Measurements from ENCODE around the gene CCDC9.
"Not testable (repeated sequence)": the region's sequence is repeated elsewhere in the genome, so short reads cannot be mapped to it uniquely, and the experiment has no call there.

Gene CCDC9

GRCh38 chr19:47258895-47259555 is 2.7 kb downstream of the CCDC9 start:
- no peak for DNase-seq

DNA sequence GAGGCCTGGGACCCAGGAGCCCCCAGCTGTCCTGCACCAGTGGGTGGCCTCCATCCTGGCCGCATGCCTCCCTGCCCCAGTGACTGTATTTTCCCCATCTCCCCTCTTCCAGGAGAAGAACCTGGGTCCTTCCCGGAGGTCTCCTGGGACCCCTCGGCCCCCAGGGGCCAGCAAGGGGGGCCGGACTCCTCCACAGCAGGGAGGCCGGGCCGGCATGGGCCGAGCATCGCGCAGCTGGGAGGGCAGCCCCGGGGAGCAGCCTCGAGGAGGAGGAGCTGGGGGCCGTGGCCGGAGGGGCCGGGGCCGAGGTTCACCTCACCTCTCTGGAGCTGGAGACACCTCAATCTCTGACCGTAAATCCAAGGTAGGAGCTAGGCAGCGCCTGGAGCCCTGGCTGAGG is 4.2 kb downstream of the CCDC9 start:
- no peak for DNase-seq

GRCh38 chr19:47261946-47262793 is 5.8 kb downstream of the CCDC9 start:
- DNase-seq, result not testable (repeated sequence)

- no peak for DNase-seq
Measured at GRCh38 chr19:47264629-47265028, 8.3 kb downstream of the CCDC9 start.

GRCh38 chr19:47266401-47266941 is 10.1 kb downstream of the CCDC9 start:
- DNase-seq, result no peak

GRCh38 chr19:47267350-47267759 is 11.0 kb downstream of the CCDC9 start:
- DNase-seq, result no peak

GRCh38 chr19:47268028-47268427 is 11.7 kb downstream of the CCDC9 start:
- DNase-seq, result no peak

DNA sequence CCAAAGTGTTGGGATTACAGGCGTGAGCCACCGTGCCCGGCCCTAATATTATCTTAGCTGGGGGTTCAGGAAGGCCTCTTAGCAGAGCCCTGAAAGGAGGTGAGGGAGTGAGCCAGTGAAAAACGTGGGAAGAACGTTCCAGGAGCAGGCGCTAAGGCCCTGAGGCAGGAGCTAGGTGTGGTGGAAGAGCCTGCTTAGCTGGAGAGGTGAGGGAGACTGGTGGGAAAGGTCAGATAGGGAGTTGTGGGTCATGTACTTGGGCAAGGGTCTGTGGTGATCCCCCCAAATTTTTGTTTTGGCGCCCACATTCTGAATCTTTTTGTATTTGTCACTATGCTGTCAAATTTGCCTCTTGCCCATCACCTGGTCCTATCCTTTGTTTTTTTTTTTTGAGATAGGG is 13.3 kb downstream of the CCDC9 start:
- DNase-seq, result no peak

- no peak for DNase-seq
Measured at GRCh38 chr19:47270408-47270807, 14.1 kb downstream of the CCDC9 start.

DNA sequence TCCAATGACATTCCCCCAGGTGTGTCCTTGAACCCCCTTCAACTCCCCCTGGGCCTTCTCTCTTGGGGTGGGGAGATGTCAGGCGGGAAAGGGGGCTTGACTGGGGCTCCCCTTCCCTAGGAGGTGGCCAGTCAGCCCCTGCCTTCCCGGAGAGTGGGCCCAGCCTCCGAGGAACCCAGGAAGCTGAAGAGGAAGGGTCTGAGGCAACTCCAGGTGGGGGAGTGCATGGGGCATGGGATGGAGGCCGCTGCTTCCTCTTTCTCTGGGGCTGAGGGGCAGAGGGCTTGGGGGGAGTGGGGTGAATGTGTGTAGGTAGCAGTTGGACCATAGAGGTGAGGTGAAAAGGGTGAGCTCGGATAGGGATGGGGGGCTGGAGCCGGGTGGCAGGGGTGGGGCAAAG is 15.6 kb downstream of the CCDC9 start:
- no peak for DNase-seq

DNA sequence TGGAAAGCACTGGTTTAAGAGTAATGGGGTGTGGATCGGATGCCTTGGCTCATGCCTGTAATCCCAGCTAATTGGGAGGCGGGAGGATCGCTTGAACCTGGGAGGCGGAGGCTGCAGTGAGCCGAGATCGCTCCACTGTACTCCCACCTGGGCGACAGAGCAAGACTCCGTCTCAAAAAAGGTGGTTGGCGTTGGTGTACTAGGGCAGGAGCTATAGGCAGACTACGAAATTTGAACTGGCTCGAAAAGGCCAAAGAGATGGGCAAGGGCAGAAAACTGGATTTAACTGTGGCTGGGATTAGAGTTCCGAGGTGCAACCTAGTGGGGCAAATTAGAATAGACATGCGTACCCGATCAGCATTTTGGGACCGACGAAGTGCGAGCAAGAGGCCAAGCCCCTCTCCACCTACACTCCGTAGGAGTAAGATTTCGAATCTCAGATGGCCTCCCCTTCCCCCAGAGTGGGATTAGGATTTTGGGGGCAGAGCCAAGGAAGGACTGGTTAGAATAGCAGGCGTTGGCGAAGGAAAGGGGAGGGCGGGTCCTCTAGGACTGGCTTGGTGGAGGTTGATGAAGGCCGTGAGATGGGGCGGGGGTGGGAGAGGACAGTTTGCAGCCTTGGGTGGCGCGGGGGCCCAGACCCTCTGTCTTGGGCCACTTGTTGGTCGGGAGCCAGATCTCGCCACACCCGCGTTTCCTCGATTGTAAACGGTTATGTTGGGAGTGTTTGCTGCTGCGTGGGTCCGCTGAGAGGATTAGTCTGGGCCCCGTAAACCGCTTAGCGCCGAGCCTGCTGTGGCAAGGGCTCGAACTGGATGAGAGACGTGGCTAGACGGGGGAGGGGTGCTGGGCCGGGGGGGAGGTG is 16.4 kb downstream of the CCDC9 start:
- DNase-seq, result peak; percentile 55

DNA sequence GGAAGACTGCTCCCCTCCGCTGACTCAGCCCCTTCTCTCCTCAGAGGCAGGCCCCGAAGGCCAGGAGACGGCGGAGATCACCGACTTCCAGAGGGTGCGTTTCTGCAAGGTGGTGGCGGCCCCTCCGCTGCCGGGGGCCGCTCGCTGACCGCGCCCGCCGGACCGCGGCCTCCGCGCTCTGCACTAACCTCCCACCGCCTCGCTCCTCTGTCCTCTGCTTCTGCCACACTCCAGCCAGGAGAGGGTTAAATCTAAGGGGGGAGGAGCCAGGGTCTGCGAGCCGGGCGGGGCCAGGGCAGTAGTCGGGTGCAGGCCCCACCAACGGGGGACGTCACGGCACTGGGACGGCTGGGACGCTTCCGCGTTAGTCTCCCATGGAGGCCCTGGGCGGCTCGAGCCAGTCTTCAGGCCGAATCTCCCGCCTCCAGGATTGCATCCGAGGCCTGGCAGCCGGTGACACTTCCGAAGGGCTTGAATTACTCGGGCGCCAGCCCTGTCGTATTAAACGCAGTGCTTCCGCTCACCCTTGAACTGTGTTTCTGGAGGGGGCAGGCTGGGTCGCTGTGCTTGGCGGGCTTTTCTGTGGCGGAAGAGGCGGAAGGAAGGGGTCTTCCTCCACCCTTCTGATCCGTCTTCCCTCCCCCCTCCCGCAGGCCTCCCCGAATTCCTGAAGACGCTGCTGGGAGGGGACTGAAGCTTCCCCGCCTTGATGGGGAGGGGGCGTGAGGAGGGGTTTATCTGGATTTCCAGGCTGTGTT is 17.2 kb downstream of the CCDC9 start:
- DNase-seq, result peak; percentile 96

DNA sequence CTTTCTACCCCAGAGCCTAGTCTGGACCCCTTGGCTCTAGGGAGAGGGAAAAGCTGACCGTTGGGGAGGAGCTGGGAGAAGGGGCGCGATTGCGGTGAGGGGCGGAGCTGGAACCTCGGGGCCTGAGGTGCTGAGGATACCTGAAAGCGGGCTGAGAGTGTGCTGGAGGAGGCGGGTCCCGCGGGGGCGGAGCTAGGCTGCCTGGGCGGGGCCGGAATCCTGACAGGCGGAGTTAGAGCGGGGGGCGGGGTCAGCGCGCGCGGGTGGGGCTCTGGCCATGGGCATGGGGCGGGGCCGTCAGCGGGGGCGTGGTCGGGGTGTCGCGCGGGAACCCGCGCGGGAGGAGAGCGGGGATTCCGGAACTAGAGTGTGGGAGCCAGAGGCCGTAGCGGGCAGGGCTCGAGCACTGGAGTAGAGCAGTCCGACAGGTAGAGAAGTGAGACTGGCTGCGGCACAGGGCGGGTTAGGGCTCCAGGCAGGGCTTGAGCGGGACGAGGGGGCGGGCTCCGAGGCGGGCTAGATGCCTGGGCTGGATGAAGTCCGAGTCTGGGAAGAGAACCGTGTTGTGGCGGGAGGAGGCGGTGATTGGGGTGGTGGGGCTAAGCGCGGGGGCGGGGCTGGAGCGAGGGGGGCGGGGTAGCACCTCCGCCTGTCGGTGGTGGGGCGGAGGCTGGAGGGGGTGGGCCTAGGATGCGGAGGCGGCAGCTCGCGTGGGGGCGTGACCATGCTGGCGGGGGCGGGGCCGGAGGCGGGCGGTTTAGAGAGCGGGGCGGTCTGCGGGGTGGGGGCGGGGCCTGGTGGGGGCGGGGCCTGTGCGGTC is 18.0 kb downstream of the CCDC9 start, which contains the start of gene INAFM1:
TSS of gene INAFM1 (plus strand) at position 815 of the 820 bp plus-strand sequence. CDS start 35 bp downstream, outside the sequence.
- DNase-seq, result peak; percentile 89

GRCh38 chr19:47274891-47275761 is 18.8 kb downstream of the CCDC9 start:
- DNase-seq, result peak; percentile 76

DNA sequence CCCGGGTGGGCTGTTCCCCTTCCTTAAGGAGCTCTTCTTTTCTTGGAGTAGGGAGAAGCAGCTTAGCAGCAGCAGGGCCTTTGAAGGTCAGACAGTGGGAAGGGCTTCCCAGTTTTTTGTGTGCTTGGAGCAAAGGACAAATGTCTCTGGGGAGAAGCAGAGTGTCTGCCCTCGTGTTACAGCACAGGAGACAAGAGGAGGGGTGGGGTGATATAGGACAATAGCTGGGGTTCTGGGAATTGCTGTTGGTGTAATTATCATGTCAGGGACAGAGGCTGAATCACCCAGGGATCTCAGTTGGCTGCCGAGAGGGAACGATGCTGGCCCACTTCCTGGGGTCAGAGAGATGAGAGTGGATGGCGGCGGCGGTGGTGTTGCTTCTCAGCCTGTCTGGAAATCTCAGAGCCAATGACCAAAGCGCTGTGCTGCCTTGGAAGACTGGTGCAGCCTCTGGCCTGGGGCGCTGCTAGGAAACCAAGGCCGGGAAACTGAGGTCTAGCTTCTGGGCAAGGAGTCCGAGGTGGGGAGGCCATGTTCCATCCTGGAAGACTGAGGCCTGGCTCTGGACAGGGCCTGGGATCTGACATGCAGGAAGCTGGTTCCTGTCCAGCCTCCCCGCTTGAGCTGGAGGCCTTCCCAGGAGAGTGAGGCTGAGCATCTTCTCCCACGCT is 19.6 kb downstream of the CCDC9 start:
- no peak for DNase-seq

GRCh38 chr19:47276513-47276912 is 20.2 kb downstream of the CCDC9 start:
- DNase-seq, result not testable (repeated sequence)

DNA sequence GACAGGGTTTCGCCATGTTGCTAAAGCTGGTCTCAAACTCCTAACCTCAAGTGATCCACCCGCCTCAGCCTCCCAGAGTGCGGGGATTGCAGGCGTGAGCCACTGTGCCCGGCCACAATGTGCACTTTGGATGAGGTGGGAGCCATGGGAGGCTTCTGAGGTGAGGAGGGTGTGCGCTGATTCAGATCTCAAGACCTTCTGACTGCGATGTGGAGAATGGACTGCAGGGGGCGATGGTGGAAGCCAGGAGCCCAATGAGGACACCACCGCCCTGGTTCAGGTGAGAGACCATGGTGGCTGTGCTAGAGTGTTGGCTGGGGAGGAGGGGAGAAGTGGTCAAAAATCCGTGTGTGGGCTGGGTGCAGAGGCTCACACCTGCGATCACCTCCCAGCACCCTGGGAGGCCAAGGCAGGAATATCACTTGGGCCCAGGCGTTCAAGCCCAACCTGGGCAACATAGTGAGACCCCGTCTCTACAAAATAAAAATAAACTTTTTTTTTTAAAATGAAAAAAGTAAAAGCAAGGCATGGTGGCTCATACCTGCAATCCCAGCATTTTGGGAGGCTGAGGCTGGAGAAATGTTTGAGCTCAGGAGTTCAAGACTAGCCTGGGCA is 24.0 kb downstream of the CCDC9 start:
- no peak for DNase-seq

- DNase-seq, result no peak
Measured at GRCh38 chr19:47283405-47284059, 27.2 kb downstream of the CCDC9 start.
